Muscle layer of colon (tissue), 2 donors: ENCODE measurements around the gene KRT74.

ENCODE experiments used
- H3K27ac ChIP-seq: one replicate; pipeline ENCODE4 v1.7.0; 2013; ENCODE audit warnings: low read depth, mild to moderate bottlenecking, low read length, moderate library complexity
- H3K27me3 ChIP-seq, 2 donors: one replicate each; pipeline ENCODE4 v1.7.0; 2013; ENCODE audit warnings: low read length in 2 of 2, mild to moderate bottlenecking in 2 of 2; ENCODE audit not compliant: insufficient read depth in 2 of 2, control insufficient read depth in 1 of 2
- H3K36me3 ChIP-seq: one replicate; pipeline ENCODE4 v1.7.0; 2013; ENCODE audit warnings: mild to moderate bottlenecking, low read length; ENCODE audit not compliant: insufficient read depth
- H3K4me1 ChIP-seq: one replicate; pipeline ENCODE4 v1.7.0; 2013; ENCODE audit warnings: mild to moderate bottlenecking, low read length; ENCODE audit not compliant: insufficient read depth
- H3K4me3 ChIP-seq, 2 donors: one replicate each; pipeline ENCODE4 v1.7.0; 2013; ENCODE audit warnings: low read length in 2 of 2, low read depth in 1 of 2, mild to moderate bottlenecking in 1 of 2, moderate library complexity in 1 of 2
- H3K9ac ChIP-seq: one replicate; pipeline ENCODE4 v1.7.0; 2013; ENCODE audit warnings: low read length
- H3K9me3 ChIP-seq: one replicate; pipeline ENCODE4 v1.7.0; 2013; ENCODE audit warnings: mild to moderate bottlenecking, low read length
- donor health status: abdominal sarcoma.
- donor health status: Adenocarcinoma of cecum.

Gene KRT74

DNA sequence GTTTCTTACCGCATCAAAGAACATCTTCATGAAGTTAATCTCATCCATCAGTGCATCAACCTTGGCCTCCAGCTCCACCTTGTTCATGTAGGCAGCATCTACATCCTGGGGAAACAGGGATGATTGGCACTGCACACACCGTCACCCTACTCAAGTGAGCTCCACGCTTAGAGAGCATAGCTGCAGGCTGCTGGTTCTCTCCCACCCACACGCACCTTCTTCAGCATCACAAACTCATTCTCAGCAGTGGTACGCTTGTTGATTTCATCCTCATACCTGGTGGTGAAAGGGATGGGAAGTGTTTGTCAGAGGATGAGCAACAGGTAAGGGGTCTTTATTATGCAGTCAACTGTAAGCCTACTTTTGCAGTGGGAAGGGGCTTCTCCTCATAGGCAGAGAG, 55.8 kb downstream of the KRT74 start:
- Histone ChIP-seq H3K36me3 (no peaks in the 10 kb centered on the region), H3K9ac (no peak overlapping the region), H3K27ac (no peak overlapping the region), H3K9me3 (no peaks in the 10 kb centered on the region), H3K4me3 (no peak overlapping the region), H3K27me3 (no peaks in the 10 kb centered on the region), H3K4me1 (peaks cover 27% of the 10 kb centered on the region)

DNA sequence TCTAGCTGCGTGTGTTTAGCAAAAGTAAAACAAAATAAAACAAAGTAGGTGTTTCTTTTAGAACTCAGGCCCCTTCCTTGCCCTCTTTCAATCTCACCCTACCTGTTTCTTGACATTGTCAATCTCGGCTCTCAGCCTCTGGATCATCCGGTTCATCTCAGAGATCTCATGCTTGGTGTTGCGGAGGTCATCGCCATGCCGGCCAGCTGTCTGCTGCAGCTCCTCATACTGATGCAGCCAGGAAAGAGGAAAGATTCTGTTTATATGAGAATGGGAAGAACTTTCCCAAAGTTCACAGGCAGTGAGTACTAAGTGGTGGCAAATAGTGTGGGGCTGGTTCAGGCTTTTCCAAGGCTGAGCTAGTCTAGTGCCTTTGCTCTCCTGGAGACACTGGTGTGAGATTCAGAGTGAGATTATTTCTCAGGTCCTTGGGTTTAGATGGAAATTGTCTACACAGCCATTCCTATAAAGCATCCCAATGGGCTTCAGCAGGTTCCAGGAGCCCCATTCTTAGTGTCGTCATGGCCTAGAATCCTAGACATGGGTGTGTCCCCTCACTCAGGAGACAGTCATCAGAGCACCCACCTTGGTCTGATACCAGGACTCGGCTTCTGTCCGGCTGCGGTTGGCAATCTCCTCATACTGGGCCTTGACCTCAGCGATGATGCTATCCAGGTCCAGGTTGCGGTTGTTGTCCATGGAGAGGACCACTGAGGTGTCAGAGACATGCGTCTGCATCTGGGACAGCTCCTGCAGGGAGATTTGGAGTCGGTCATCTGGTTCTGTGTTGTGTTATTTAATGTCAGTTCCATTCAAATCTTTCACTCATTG, 56.4 kb downstream of the KRT74 start:
- Histone ChIP-seq H3K4me1 (peaks cover 23% of the 10 kb centered on the region), H3K4me3 (no peak overlapping the region), H3K27ac (no peak overlapping the region), H3K9ac (no peak overlapping the region), H3K9me3 (no peaks in the 10 kb centered on the region), H3K27me3 (no peaks in the 10 kb centered on the region), H3K36me3 (no peaks in the 10 kb centered on the region)

DNA sequence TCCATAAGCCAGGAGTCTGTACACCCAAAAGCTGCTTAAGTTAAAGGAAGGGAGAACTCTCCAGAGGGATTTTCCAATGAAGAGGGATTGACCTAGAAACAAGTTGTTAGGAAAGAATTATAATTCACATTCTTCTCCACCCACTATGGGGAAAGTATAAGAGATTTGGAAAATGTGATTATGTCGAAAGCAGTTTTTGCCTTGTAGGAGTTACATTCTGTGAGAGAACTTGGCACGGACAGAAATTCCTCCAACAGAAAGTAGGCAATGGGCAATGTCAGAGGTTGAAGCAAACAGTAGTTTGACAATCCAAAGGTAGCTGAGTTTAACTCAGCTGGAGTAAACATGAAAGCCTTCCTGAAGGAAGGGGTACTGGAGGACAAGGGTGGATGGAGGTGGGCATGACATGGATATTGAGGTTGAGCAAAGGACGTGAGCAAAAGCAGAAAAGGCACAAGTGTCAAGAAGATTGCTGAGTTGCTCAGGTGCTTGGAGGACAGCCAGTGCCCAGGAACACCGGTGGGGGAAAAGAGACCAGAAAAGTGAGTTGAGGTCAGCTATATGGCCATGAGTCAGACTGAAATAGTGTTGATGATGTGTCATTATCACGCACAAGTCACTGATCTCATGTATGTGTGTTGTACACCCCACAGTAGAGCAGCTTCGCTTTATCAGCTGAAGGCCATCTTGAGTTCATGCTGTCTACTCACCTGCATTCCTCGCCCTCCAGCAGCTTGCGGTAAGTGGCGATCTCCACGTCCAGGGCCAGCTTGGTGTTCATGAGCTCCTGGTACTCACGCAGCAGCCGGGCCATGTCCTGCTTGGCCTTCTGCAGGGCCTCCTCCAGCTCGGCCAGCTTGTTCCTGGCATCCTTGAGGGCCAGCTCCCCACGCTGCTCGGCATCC, 57.5 kb downstream of the KRT74 start:
- Histone ChIP-seq H3K36me3 (no peaks in the 10 kb centered on the region), H3K9me3 (no peaks in the 10 kb centered on the region), H3K27ac (no peak overlapping the region), H3K4me3 (no peak overlapping the region), H3K9ac (no peak overlapping the region), H3K27me3 (no peaks in the 10 kb centered on the region), H3K4me1 (peaks cover 13% of the 10 kb centered on the region)
